ENCODE results near the gene AUTS2. TPM values are rescaled to one million over a fixed set of nuclear protein-coding genes. Genes with fewer than 3 reads are reported as not detected.
"Not testable (repeated sequence)": the region's sequence is repeated elsewhere in the genome, so short reads cannot be mapped to it uniquely, and the experiment has no call there.

The AUTS2 gene
- total RNA-seq, 5 donors from 2014 or later (not counting 1 experiment from before 2014, with no cell fraction given) = 10.6 to 66.2 (median 37.6) TPM

GRCh38 chr7:70270149-70270548 lies 671.9 kb downstream of the AUTS2 start:
- 91% methylated on average over 1 of the region's 1 CpG for WGBS (ENCODE audit: insufficient coverage)
- Histone ChIP-seq H3K9me3 (no peaks in the 10 kb centered on the region), H3K4me1 (ENCODE audit: control insufficient read depth in 1 of 2, extremely low read depth in 1 of 2, insufficient read depth in 2 of 2, low read length in 2 of 2) (no peaks in the 10 kb centered on the region), H3K27ac (ENCODE audit: low read length) (no peak overlapping the region), H3K4me3 (ENCODE audit: control insufficient read depth in 1 of 2, extremely low read depth in 1 of 2, low read length in 1 of 2) (no peak overlapping the region), H3K27me3 (replicated peaks in 1 of 2; ENCODE audit: control insufficient read depth in 2 of 2, extremely low read depth in 1 of 2, insufficient read depth in 2 of 2, low read length in 1 of 2) (no peaks in the 10 kb centered on the region), H3K36me3 (ENCODE audit: control insufficient read depth in 2 of 2, extremely low read depth in 1 of 2, insufficient read depth in 1 of 2, low read length in 1 of 2) (no peaks in the 10 kb centered on the region)
- POLR2A ChIA-PET = no interaction called here
- no peak overlapping the region for H3K27ac Mint-ChIP-seq
- no peaks in the 10 kb centered on the region for H3K36me3 Mint-ChIP-seq
- no peaks in the 10 kb centered on the region for H3K4me1 Mint-ChIP-seq
- CTCF ChIA-PET = interaction anchor here in 1 of 2 donors (0.6 kb wide), 1 partner anchor 433 kb away, joined by 9 read pairs; no protein-coding TSS in a partner anchor
- no peaks in the 10 kb centered on the region for H3K27me3 Mint-ChIP-seq
- DNase-seq = no peak
- peaks cover 0 to 3% (median 0%) of the 10 kb centered on the region in 3 donors for H3K9me3 Mint-ChIP-seq
- ATAC-seq (replicated peaks in 1 of 4) = no peak
- no peak overlapping the region for H3K4me3 Mint-ChIP-seq

DNA sequence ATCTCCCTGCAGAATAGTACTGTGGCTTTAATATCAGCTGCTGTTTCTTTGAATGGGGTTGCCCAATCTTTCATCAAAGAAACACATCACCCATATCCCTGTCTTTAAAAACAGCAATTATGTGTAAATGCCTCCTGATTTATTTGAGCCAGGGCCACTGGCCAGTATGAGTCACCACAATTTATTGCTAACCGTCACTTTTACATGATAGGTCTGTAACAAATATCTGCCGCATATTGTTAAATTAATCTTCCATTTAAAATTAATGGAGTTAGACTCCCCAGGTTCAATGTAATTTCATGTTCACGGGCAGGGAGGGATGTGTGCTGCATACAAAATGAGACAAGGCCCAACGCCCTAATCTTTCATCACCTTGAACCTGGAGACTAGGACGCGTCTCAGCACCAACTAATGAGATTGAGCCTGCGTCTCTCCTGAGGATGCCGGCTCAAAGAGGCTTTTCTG lies 673.4 kb downstream of the AUTS2 start:
- Histone ChIP-seq H3K4me3 (ENCODE audit: control insufficient read depth in 1 of 2, extremely low read depth in 1 of 2, low read length in 1 of 2) (no peak overlapping the region), H3K27me3 (replicated peaks in 1 of 2; ENCODE audit: control insufficient read depth in 2 of 2, extremely low read depth in 1 of 2, insufficient read depth in 2 of 2, low read length in 1 of 2) (no peaks in the 10 kb centered on the region), H3K36me3 (ENCODE audit: control insufficient read depth in 2 of 2, extremely low read depth in 1 of 2, insufficient read depth in 1 of 2, low read length in 1 of 2) (no peaks in the 10 kb centered on the region), H3K27ac (ENCODE audit: low read length) (no peak overlapping the region), H3K9me3 (no peaks in the 10 kb centered on the region), H3K4me1 (ENCODE audit: control insufficient read depth in 1 of 2, extremely low read depth in 1 of 2, insufficient read depth in 2 of 2, low read length in 2 of 2) (no peaks in the 10 kb centered on the region)
- no peaks in the 10 kb centered on the region for H3K36me3 Mint-ChIP-seq
- H3K27ac Mint-ChIP-seq = no peak overlapping the region
- WGBS (ENCODE audit: insufficient coverage) = no CpG with 5 or more reads among the region's 8 CpGs
- no peak for ATAC-seq (replicated peaks in 1 of 4)
- DNase-seq = no peak
- ChIA-PET POLR2A (no interaction called here), CTCF (no interaction called here)
- peaks cover 0 to 3% (median 0%) of the 10 kb centered on the region in 3 donors for H3K9me3 Mint-ChIP-seq
- H3K27me3 Mint-ChIP-seq = no peaks in the 10 kb centered on the region
- H3K4me1 Mint-ChIP-seq = no peaks in the 10 kb centered on the region
- no peak overlapping the region for H3K4me3 Mint-ChIP-seq

DNA sequence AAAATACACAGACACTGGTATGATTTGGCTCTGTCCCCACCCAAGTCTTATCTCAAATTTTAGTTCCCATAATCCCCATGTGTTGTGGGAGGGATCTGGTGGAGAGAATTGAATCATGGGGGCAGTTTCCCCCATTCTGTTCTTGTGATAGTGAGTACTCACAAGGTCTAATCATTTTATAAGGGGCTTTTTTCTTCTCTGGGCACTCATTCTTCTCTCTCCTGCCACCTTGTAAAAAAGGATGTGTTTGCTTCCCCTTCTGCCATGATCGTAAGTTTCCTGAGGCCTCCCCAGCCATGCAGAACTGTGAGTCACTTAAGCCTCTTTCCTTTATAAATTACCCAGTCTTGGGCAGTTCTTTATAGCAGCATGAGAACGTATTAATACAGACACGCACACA lies 677.3 kb downstream of the AUTS2 start:
- POLR2A ChIA-PET; H3K4me3 ChIP-seq (ENCODE audit: control insufficient read depth in 1 of 2, extremely low read depth in 1 of 2, low read length in 1 of 2); ATAC-seq (replicated peaks in 1 of 4); H3K27ac Mint-ChIP-seq; H3K9me3 Mint-ChIP-seq; H3K9me3 ChIP-seq; H3K4me1 ChIP-seq (ENCODE audit: control insufficient read depth in 1 of 2, extremely low read depth in 1 of 2, insufficient read depth in 2 of 2, low read length in 2 of 2); H3K27me3 ChIP-seq (replicated peaks in 1 of 2; ENCODE audit: control insufficient read depth in 2 of 2, extremely low read depth in 1 of 2, insufficient read depth in 2 of 2, low read length in 1 of 2); H3K27me3 Mint-ChIP-seq; H3K36me3 Mint-ChIP-seq; H3K4me3 Mint-ChIP-seq; H3K36me3 ChIP-seq (ENCODE audit: control insufficient read depth in 2 of 2, extremely low read depth in 1 of 2, insufficient read depth in 1 of 2, low read length in 1 of 2); H3K4me1 Mint-ChIP-seq; CTCF ChIA-PET; DNase-seq; H3K27ac ChIP-seq (ENCODE audit: low read length): not testable (repeated sequence)
- WGBS (ENCODE audit: insufficient coverage) = 92% methylated on average over 3 of the region's 3 CpGs

GRCh38 chr7:70285187-70285586 lies 686.9 kb downstream of the AUTS2 start:
- H3K4me1 Mint-ChIP-seq = peaks cover 0 to 3% (median 0%) of the 10 kb centered on the region in 3 donors
- ATAC-seq (replicated peaks in 1 of 4) (no peak), DNase-seq (no peak)
- no peak overlapping the region for H3K27ac ChIP-seq (ENCODE audit: low read length)
- no peaks in the 10 kb centered on the region for H3K27me3 ChIP-seq (replicated peaks in 1 of 2; ENCODE audit: control insufficient read depth in 2 of 2, extremely low read depth in 1 of 2, insufficient read depth in 2 of 2, low read length in 1 of 2)
- POLR2A ChIA-PET = no interaction called here
- no peaks in the 10 kb centered on the region for H3K36me3 ChIP-seq (ENCODE audit: control insufficient read depth in 2 of 2, extremely low read depth in 1 of 2, insufficient read depth in 1 of 2, low read length in 1 of 2)
- H3K36me3 Mint-ChIP-seq = no peaks in the 10 kb centered on the region
- H3K27me3 Mint-ChIP-seq = no peaks in the 10 kb centered on the region
- CTCF ChIA-PET = no interaction called here
- peaks cover 0 to 7% of the 10 kb centered on the region in 2 experiments for H3K4me1 ChIP-seq (ENCODE audit: control insufficient read depth in 1 of 2, extremely low read depth in 1 of 2, insufficient read depth in 2 of 2, low read length in 2 of 2)
- WGBS (ENCODE audit: insufficient coverage) = no CpG with 5 or more reads among the region's 1 CpG
- H3K9me3 Mint-ChIP-seq = peaks cover 0 to 4% (median 2%) of the 10 kb centered on the region in 3 donors
- H3K4me3 Mint-ChIP-seq = no peak overlapping the region
- H3K27ac Mint-ChIP-seq = no peak overlapping the region
- no peaks in the 10 kb centered on the region for H3K9me3 ChIP-seq
- H3K4me3 ChIP-seq (ENCODE audit: control insufficient read depth in 1 of 2, extremely low read depth in 1 of 2, low read length in 1 of 2) = no peak overlapping the region

DNA sequence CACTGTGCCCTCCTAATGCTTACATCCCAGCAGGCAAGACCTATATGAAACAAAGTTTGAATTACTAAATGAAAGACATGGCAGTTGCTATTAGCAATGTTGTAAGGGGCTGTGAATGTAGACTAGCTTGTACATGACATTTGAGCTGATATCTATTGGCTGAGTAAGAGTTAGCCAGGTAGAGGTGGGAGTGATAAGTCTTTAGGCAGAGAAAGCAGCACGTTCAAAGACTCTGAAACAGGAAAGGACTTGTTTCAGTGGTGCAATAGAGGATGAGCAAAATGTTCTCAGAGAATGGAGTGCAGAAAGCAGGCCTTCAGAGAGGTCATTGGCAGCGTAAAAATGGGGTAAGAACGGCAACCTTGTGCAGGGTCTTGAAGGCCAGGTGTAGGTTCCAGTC lies 687.6 kb downstream of the AUTS2 start:
- Mint-ChIP-seq H3K4me1 (peaks cover 0 to 3% (median 0%) of the 10 kb centered on the region in 3 donors), H3K9me3 (peaks cover 0 to 4% (median 2%) of the 10 kb centered on the region in 3 donors), H3K27me3 (no peaks in the 10 kb centered on the region), H3K36me3 (no peaks in the 10 kb centered on the region), H3K4me3 (no peak overlapping the region), H3K27ac (no peak overlapping the region)
- ATAC-seq (replicated peaks in 1 of 4) (no peak), DNase-seq (no peak)
- 91% methylated on average over 2 of the region's 3 CpGs for WGBS (ENCODE audit: insufficient coverage)
- Histone ChIP-seq H3K9me3 (no peaks in the 10 kb centered on the region), H3K36me3 (ENCODE audit: control insufficient read depth in 2 of 2, extremely low read depth in 1 of 2, insufficient read depth in 1 of 2, low read length in 1 of 2) (no peaks in the 10 kb centered on the region), H3K27ac (ENCODE audit: low read length) (no peak overlapping the region), H3K4me3 (ENCODE audit: control insufficient read depth in 1 of 2, extremely low read depth in 1 of 2, low read length in 1 of 2) (no peak overlapping the region), H3K27me3 (replicated peaks in 1 of 2; ENCODE audit: control insufficient read depth in 2 of 2, extremely low read depth in 1 of 2, insufficient read depth in 2 of 2, low read length in 1 of 2) (no peaks in the 10 kb centered on the region), H3K4me1 (ENCODE audit: control insufficient read depth in 1 of 2, extremely low read depth in 1 of 2, insufficient read depth in 2 of 2, low read length in 2 of 2) (peaks cover 0 to 7% of the 10 kb centered on the region in 2 experiments)
- ChIA-PET CTCF (no interaction called here), POLR2A (no interaction called here)

GRCh38 chr7:70288781-70289456 lies 690.6 kb downstream of the AUTS2 start:
- H3K27me3 ChIP-seq (replicated peaks in 1 of 2; ENCODE audit: control insufficient read depth in 2 of 2, extremely low read depth in 1 of 2, insufficient read depth in 2 of 2, low read length in 1 of 2) = no peaks in the 10 kb centered on the region
- Mint-ChIP-seq H3K9me3 (peaks cover 0 to 4% (median 2%) of the 10 kb centered on the region in 3 donors), H3K27ac (no peak overlapping the region), H3K36me3 (no peaks in the 10 kb centered on the region), H3K4me3 (no peak overlapping the region), H3K4me1 (no peaks in the 10 kb centered on the region), H3K27me3 (no peaks in the 10 kb centered on the region)
- ATAC-seq (replicated peaks in 1 of 4) (no peak), DNase-seq (no peak)
- ChIA-PET CTCF (no interaction called here), POLR2A (no interaction called here)
- H3K36me3 ChIP-seq (ENCODE audit: control insufficient read depth in 2 of 2, extremely low read depth in 1 of 2, insufficient read depth in 1 of 2, low read length in 1 of 2) = no peaks in the 10 kb centered on the region
- peaks cover 0 to 7% of the 10 kb centered on the region in 2 experiments for H3K4me1 ChIP-seq (ENCODE audit: control insufficient read depth in 1 of 2, extremely low read depth in 1 of 2, insufficient read depth in 2 of 2, low read length in 2 of 2)
- WGBS (ENCODE audit: insufficient coverage) = no CpG with 5 or more reads among the region's 5 CpGs
- no peak overlapping the region for H3K27ac ChIP-seq (ENCODE audit: low read length)
- H3K4me3 ChIP-seq (ENCODE audit: control insufficient read depth in 1 of 2, extremely low read depth in 1 of 2, low read length in 1 of 2) = no peak overlapping the region
- no peaks in the 10 kb centered on the region for H3K9me3 ChIP-seq

All from T-cell (primary cell).